Esophagus squamous epithelium (tissue), 5 donors: ENCODE data around the gene PPME1. TPM values are rescaled to one million over a fixed set of nuclear protein-coding genes. Genes with fewer than 3 reads are reported as not detected.

ENCODE experiments used
- DNase-seq: peaks from one replicate; lab custom pipeline; 2025; lab: John Stamatoyannopoulos, UW
- H3K27ac ChIP-seq, 4 donors: fragments of 200-600 bp; sonication (generic); one replicate each; pipeline ENCODE4 v1.5.1; 2016 to 2019; ENCODE audit warnings: mild to moderate bottlenecking in 1 of 4
- H3K27me3 ChIP-seq, 4 donors: fragments of 200-600 bp; sonication (generic); 1 replicate in 3 of 4; 2 replicates in 1 of 4; pipeline versions ENCODE4 v1.5.1 to v1.6.0; 2017 to 2021; ENCODE audit warnings: antibody characterized with exemption in 1 of 4
- H3K36me3 ChIP-seq, 3 donors: fragments of 200-600 bp; sonication (generic); one replicate each; pipeline ENCODE4 v1.5.1; 2016 to 2019
- H3K4me1 ChIP-seq, 3 donors: fragments of 200-600 bp; sonication (generic); one replicate each; pipeline ENCODE4 v1.5.1; 2017 to 2019
- H3K4me3 ChIP-seq, 4 donors: fragments of 200-600 bp; sonication (generic); 1 replicate in 3 of 4; 2 replicates in 1 of 4; pipeline ENCODE4 v1.5.1; 2016 to 2019; ENCODE audit warnings: mild to moderate bottlenecking in 2 of 4, moderate library complexity in 1 of 4
- H3K9me3 ChIP-seq, 3 donors: fragments of 200-600 bp; sonication (generic); one replicate each; pipeline ENCODE4 v1.5.1; 2016 to 2019
- CTCF ChIP-seq, 6 experiments: fragments of 450-650 bp in 4 of 6; fragments of 200-600 bp in 2 of 6; sonication (generic) in 2 of 6; IDR thresholded peaks; one replicate each; pipeline ENCODE4 v1.5.1; 2016 to 2019; ENCODE audit warnings: antibody characterized with exemption in 6 of 6, mild to moderate bottlenecking in 4 of 6, moderate library complexity in 4 of 6
- POLR2A ChIP-seq, 4 donors: fragments of 450-650 bp; IDR thresholded peaks; one replicate each; pipeline ENCODE4 v1.6.1; 2017; ENCODE audit warnings: antibody characterized with exemption in 4 of 4, mild to moderate bottlenecking in 4 of 4, moderate library complexity in 3 of 4
- WGBS, 2 donors: methylation state at CpG; one replicate each; pipeline ENCODE4 v1.1.5; 2018; 5-methylcytosine and 5-hydroxymethylcytosine counted together
- intact Hi-C: fragments of 100-400 bp; cut with DNase I; formaldehyde crosslinking; loops from one replicate; pipeline ENCODE4 v1.15.0; 2022
- total RNA-seq, 4 donors: library from RNA; depleted of rRNA; stranded (reverse); fragments of >200 nt; gene quantifications; one replicate each; pipeline ENCODE4 v1.1.0, GENCODE V29; 2016
- donor health status: DM: yes; HTN: yes; CAD: no.

The PPME1 gene
- total RNA-seq, 4 donors from 2014 or later = 20.6 to 29.3 (median 28.1) TPM

- Histone ChIP-seq H3K36me3 (no peaks in the 10 kb centered on the region), H3K4me3 (no peak overlapping the region), H3K27me3 (peaks cover 0 to 40% (median 2%) of the 10 kb centered on the region in 4 donors), H3K9me3 (no peaks in the 10 kb centered on the region), H3K4me1 (peaks cover 0 to 9% (median 0%) of the 10 kb centered on the region in 3 donors), H3K27ac (no peak overlapping the region)
- TF ChIP-seq CTCF (IDR thresholded peaks at IDR 0.05) = no peak
- no peak for TF ChIP-seq POLR2A (IDR thresholded peaks at IDR 0.05)
- DNase-seq = no peak
- intact Hi-C loops = no loop called here
- 74 to 90% methylated on average over 4 of the region's 4 CpGs for WGBS, 2 donors
Measured at GRCh38 chr11:74272276-74272675, 101.2 kb downstream of the PPME1 start.

- H3K4me3 ChIP-seq = no peak overlapping the region
- TF ChIP-seq CTCF (IDR thresholded peaks at IDR 0.05) (no peak), POLR2A (IDR thresholded peaks at IDR 0.05) (no peak)
- H3K27ac ChIP-seq = no peak overlapping the region
- WGBS, 2 donors = 82 to 87% methylated on average over 2 of the region's 2 CpGs
- H3K27me3 ChIP-seq = peaks cover 0 to 10% (median 0%) of the 10 kb centered on the region in 4 donors
- no peak for DNase-seq
- H3K4me1 ChIP-seq = no peaks in the 10 kb centered on the region
- intact Hi-C loops = no loop called here
- H3K9me3 ChIP-seq = no peaks in the 10 kb centered on the region
- H3K36me3 ChIP-seq = no peaks in the 10 kb centered on the region
Measured at GRCh38 chr11:74276581-74276980, 105.5 kb downstream of the PPME1 start.

GRCh38 chr11:74278103-74278502 is 107.0 kb downstream of the PPME1 start:
- H3K36me3 ChIP-seq = no peaks in the 10 kb centered on the region
- H3K27me3 ChIP-seq = no peaks in the 10 kb centered on the region
- H3K4me3 ChIP-seq = no peak overlapping the region
- no peaks in the 10 kb centered on the region for H3K9me3 ChIP-seq
- WGBS, 2 donors = 86 to 91% methylated on average over 2 of the region's 2 CpGs
- peak overlapping the region in 1 of 4 donors; percentile 74 for H3K27ac ChIP-seq
- DNase-seq = no peak
- no peaks in the 10 kb centered on the region for H3K4me1 ChIP-seq
- intact Hi-C loops = no loop called here
- no peak for TF ChIP-seq POLR2A (IDR thresholded peaks at IDR 0.05)
- no peak for TF ChIP-seq CTCF (IDR thresholded peaks at IDR 0.05)

GRCh38 chr11:74278721-74279161 is 107.7 kb downstream of the PPME1 start:
- no peak overlapping the region for H3K4me3 ChIP-seq
- H3K27me3 ChIP-seq = no peaks in the 10 kb centered on the region
- H3K27ac ChIP-seq = peak overlapping the region in 2 of 4 donors; percentile 15 to 74
- intact Hi-C loops = no loop called here
- WGBS, 2 donors = 56 to 85% methylated on average over 1 of the region's 1 CpG
- no peaks in the 10 kb centered on the region for H3K4me1 ChIP-seq
- no peak for TF ChIP-seq POLR2A (IDR thresholded peaks at IDR 0.05)
- DNase-seq = no peak
- no peaks in the 10 kb centered on the region for H3K36me3 ChIP-seq
- no peaks in the 10 kb centered on the region for H3K9me3 ChIP-seq

- Histone ChIP-seq H3K4me3 (no peak overlapping the region), H3K27ac (peak overlapping the region in 2 of 4 donors; percentile 15 to 74), H3K4me1 (no peaks in the 10 kb centered on the region), H3K27me3 (no peaks in the 10 kb centered on the region), H3K9me3 (no peaks in the 10 kb centered on the region), H3K36me3 (no peaks in the 10 kb centered on the region)
- no peak for TF ChIP-seq POLR2A (IDR thresholded peaks at IDR 0.05)
- no peak for TF ChIP-seq CTCF (IDR thresholded peaks at IDR 0.05)
- intact Hi-C loops = no loop called here
- 67 to 82% methylated on average over 5 of the region's 5 CpGs for WGBS, 2 donors
- no peak for DNase-seq
Measured at GRCh38 chr11:74279256-74279655, 108.2 kb downstream of the PPME1 start.

GRCh38 chr11:74280494-74280893 is 109.4 kb downstream of the PPME1 start:
- intact Hi-C loops = no loop called here
- H3K4me1 ChIP-seq = no peaks in the 10 kb centered on the region
- no peaks in the 10 kb centered on the region for H3K9me3 ChIP-seq
- H3K27me3 ChIP-seq = no peaks in the 10 kb centered on the region
- no peak for TF ChIP-seq CTCF (IDR thresholded peaks at IDR 0.05)
- no peak for TF ChIP-seq POLR2A (IDR thresholded peaks at IDR 0.05)
- H3K27ac ChIP-seq = no peak overlapping the region
- H3K36me3 ChIP-seq = no peaks in the 10 kb centered on the region
- no peak overlapping the region for H3K4me3 ChIP-seq
- no peak for DNase-seq
